ENCODE results near the gene CLECL1.

DNA sequence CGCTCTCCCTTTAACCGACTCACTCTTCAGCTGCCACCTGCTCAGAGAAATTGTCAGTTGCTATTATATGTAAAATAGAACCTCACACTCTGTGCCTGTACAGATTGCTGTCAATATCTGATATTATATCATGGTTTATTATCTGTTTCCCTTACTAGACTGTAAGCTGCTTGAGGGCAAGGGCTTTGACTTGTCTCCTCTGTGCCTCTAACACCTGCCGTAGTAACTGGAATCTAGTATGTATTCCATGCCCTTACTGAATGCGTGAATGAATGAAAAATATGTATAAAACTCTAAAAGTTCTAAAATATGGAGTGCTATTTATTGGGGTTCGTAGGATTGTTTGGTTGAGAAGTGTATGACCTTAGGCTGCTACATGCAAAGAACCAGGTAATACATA is 29.5 kb upstream of the CLECL1 start:
- TF ChIP-seq SUZ12 (IDR thresholded peaks at IDR 0.05; ENCODE audit: extremely low read depth, insufficient read depth, insufficient read length) (no peak), ZNF274 (IDR thresholded peaks at IDR 0.05; ENCODE audit: low read depth, low read length) (no peak), YY1 (IDR thresholded peaks at IDR 0.05; ENCODE audit: insufficient read depth, insufficient read length) (no peak)

All from NT2/D1 (cell line).